GM21529 (cell line): ENCODE measurements around the gene KLHL30.
"Not testable (repeated sequence)": the region's sequence is repeated elsewhere in the genome, so short reads cannot be mapped to it uniquely, and the experiment has no call there.

Experiments
- ATAC-seq: cut with Tn5 transposase; IDR thresholded peaks from one replicate; pipeline ENCODE4 v1.9.1; 2021; ENCODE audit not compliant: unreplicated experiment

Gene KLHL30

GRCh38 chr2:238160206-238161129 lies 22.0 kb downstream of the KLHL30 start:
- ATAC-seq: no peak

GRCh38 chr2:238161291-238162051 lies 23.0 kb downstream of the KLHL30 start:
- ATAC-seq: no peak

- ATAC-seq: no peak
Observed at GRCh38 chr2:238162251-238162845, 23.9 kb downstream of the KLHL30 start.

- ATAC-seq: no peak
Observed at GRCh38 chr2:238162846-238163441, 24.5 kb downstream of the KLHL30 start.

- no peak for ATAC-seq
Observed at GRCh38 chr2:238163481-238164198, 25.2 kb downstream of the KLHL30 start.

- ATAC-seq: no peak
Observed at GRCh38 chr2:238164906-238165287, 26.4 kb downstream of the KLHL30 start.

GRCh38 chr2:238165288-238165921 lies 26.9 kb downstream of the KLHL30 start:
- no peak for ATAC-seq

GRCh38 chr2:238166391-238167343 lies 28.2 kb downstream of the KLHL30 start:
- ATAC-seq: no peak

- no peak for ATAC-seq
Observed at GRCh38 chr2:238167344-238167715, 28.9 kb downstream of the KLHL30 start.

GRCh38 chr2:238167761-238168160 lies 29.3 kb downstream of the KLHL30 start:
- ATAC-seq: no peak

- ATAC-seq: no peak
Observed at GRCh38 chr2:238168196-238169047, 30.0 kb downstream of the KLHL30 start.

- ATAC-seq: no peak
Observed at GRCh38 chr2:238169048-238169707, 30.7 kb downstream of the KLHL30 start.

- no peak for ATAC-seq
Observed at GRCh38 chr2:238169708-238170251, 31.3 kb downstream of the KLHL30 start.

GRCh38 chr2:238170386-238171071 lies 32.1 kb downstream of the KLHL30 start:
- no peak for ATAC-seq

GRCh38 chr2:238171072-238171431 lies 32.6 kb downstream of the KLHL30 start:
- ATAC-seq: not testable (repeated sequence)

- no peak for ATAC-seq
Observed at GRCh38 chr2:238171575-238172187, 33.2 kb downstream of the KLHL30 start.
